HL-60 (cell line): ENCODE results near the gene POLDIP3.

Experiments
- DNase-seq, 2 experiments: peaks; one replicate each; pipeline ENCODE4 v3.0.0-alpha.2; 2010 to 2020; ENCODE audit warnings: low read depth in 1 of 2, low spot score in 1 of 2
- H3K27ac ChIP-seq: fragments of 250-450 bp; sonication (Bioruptor Pico); replicated peaks from 2 replicates; pipeline ENCODE4 v1.5.1; 2020; ENCODE audit warnings: mild to moderate bottlenecking, moderate library complexity
- H3K27me3 ChIP-seq: fragments of 250-450 bp; sonication (Bioruptor Pico); 2 replicates; pipeline ENCODE4 v1.5.1; 2021; ENCODE audit warnings: mild to moderate bottlenecking, moderate library complexity; ENCODE audit not compliant: insufficient read depth, poor library complexity, severe bottlenecking
- H3K4me3 ChIP-seq: replicated peaks from 2 replicates; pipeline ENCODE4 v1.5.1; 2011; ENCODE audit warnings: mild to moderate bottlenecking, control low read depth, low read length; ENCODE audit not compliant: insufficient read depth
- GABPA ChIP-seq: IDR thresholded peaks from 2 replicates; pipeline ENCODE4 v1.6.1; 2012; ENCODE audit warnings: low read depth
- POLR2AphosphoS5 ChIP-seq: IDR thresholded peaks from 2 replicates; pipeline ENCODE4 v1.6.1; 2012; ENCODE audit warnings: low read depth
- SPI1 ChIP-seq: IDR thresholded peaks from 2 replicates; pipeline ENCODE4 v1.6.1; 2012; ENCODE audit warnings: low read depth, mild to moderate bottlenecking, borderline replicate concordance
- TF ChIP-seq, protein P1 (sequence below): IDR thresholded peaks from one replicate; pipeline ENCODE4 v1.5.1; 2011; ENCODE audit warnings: low read length, control low read depth, inconsistent platforms; ENCODE audit not compliant: insufficient read depth
- TF ChIP-seq, protein P2 (sequence below): IDR thresholded peaks from 2 replicates; pipeline ENCODE4 v1.6.1; 2012; ENCODE audit warnings: low read depth; ENCODE audit not compliant: insufficient replicate concordance

Gene POLDIP3

DNA sequence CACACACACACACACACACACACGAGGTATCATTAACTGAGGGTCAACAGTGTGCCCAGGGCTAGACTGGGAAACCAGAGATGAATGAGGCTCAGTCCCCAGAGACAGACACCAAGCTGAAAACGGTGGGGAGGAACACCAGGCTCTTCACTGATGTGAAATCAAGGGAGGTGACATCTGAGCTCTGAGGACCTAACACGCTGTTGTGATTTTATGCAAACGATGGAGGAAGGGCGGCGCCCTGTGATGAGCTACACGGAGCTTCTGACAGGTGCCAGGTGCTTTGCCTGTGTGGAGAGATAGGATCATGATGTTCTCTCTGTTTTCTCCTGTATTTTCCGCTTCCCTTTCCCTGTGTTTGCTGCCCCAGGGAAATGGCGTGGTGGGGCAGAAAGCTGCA lies 41.0 kb upstream of the POLDIP3 start:
- H3K4me3 ChIP-seq, result no peak overlapping the region
- no peak for DNase-seq
- H3K27ac ChIP-seq, result no peak overlapping the region

DNA sequence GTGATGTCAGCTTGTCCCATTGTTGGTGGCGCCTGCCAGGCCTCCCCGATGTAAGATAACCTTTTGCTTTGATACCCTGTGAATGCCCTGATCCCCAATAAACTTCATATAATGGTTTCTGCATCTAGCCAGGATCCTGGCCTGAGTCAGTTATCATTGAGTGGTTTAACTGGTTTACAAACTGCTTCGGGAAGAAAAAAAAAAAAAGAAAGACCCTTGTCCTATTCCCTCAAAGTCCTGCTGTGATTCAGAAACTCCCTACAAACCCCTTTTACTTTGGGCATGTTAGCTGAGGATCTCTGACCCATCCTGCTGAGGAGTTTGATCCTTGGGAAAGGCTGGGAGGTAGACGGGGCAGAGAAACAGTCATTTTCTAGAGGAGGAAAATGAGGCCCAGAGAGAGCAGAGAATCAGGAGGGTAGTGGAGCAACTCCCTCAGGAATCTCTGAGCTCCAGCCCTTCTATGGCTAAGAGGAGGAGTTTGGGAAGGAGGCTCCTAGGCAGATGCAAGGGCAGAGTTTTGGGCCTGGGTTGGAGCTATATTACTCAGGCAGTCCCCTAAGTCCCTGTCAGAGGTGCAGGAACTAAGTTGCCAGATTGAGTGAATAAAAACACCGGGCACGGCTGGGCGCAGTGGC lies 39.9 kb upstream of the POLDIP3 start:
- no peaks in the 10 kb centered on the region for H3K27me3 ChIP-seq
- DNase-seq, result no peak
- H3K4me3 ChIP-seq, result no peak overlapping the region
- TF ChIP-seq POLR2AphosphoS5, result no peak
- no peak for TF ChIP-seq SPI1
- TF ChIP-seq GABPA, result no peak
- TF ChIP-seq, protein P1, sequence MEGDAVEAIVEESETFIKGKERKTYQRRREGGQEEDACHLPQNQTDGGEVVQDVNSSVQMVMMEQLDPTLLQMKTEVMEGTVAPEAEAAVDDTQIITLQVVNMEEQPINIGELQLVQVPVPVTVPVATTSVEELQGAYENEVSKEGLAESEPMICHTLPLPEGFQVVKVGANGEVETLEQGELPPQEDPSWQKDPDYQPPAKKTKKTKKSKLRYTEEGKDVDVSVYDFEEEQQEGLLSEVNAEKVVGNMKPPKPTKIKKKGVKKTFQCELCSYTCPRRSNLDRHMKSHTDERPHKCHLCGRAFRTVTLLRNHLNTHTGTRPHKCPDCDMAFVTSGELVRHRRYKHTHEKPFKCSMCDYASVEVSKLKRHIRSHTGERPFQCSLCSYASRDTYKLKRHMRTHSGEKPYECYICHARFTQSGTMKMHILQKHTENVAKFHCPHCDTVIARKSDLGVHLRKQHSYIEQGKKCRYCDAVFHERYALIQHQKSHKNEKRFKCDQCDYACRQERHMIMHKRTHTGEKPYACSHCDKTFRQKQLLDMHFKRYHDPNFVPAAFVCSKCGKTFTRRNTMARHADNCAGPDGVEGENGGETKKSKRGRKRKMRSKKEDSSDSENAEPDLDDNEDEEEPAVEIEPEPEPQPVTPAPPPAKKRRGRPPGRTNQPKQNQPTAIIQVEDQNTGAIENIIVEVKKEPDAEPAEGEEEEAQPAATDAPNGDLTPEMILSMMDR, result no peak
- TF ChIP-seq, protein P2, sequence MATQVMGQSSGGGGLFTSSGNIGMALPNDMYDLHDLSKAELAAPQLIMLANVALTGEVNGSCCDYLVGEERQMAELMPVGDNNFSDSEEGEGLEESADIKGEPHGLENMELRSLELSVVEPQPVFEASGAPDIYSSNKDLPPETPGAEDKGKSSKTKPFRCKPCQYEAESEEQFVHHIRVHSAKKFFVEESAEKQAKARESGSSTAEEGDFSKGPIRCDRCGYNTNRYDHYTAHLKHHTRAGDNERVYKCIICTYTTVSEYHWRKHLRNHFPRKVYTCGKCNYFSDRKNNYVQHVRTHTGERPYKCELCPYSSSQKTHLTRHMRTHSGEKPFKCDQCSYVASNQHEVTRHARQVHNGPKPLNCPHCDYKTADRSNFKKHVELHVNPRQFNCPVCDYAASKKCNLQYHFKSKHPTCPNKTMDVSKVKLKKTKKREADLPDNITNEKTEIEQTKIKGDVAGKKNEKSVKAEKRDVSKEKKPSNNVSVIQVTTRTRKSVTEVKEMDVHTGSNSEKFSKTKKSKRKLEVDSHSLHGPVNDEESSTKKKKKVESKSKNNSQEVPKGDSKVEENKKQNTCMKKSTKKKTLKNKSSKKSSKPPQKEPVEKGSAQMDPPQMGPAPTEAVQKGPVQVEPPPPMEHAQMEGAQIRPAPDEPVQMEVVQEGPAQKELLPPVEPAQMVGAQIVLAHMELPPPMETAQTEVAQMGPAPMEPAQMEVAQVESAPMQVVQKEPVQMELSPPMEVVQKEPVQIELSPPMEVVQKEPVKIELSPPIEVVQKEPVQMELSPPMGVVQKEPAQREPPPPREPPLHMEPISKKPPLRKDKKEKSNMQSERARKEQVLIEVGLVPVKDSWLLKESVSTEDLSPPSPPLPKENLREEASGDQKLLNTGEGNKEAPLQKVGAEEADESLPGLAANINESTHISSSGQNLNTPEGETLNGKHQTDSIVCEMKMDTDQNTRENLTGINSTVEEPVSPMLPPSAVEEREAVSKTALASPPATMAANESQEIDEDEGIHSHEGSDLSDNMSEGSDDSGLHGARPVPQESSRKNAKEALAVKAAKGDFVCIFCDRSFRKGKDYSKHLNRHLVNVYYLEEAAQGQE, result no peak
- H3K27ac ChIP-seq, result no peak overlapping the region

More for the DNA sequence above, 41.0 kb upstream of the POLDIP3 start:
- no peaks in the 10 kb centered on the region for H3K27me3 ChIP-seq
- no peak for TF ChIP-seq GABPA
- TF ChIP-seq SPI1, result no peak
- no peak for TF ChIP-seq POLR2AphosphoS5

DNA sequence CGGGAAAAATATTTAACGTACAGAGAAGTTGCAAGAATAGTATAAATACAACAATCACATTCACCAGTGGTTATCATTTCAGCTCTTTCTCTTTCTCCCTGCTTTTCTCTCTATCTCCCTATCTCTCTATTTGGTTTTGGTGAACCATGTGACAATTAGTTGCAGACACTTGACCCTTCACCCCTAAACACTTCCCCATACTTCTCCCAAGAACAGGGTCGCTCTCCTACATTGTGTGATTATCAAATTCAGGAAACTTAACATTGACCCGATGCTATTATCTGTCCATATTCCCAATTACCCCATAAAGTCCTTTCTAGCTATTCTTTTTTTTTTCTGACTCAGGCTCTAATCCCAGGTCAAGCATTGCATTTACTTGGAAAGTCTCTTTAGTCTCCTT lies 39.3 kb upstream of the POLDIP3 start:
- Histone ChIP-seq H3K27me3 (no peaks in the 10 kb centered on the region), H3K27ac (no peak overlapping the region), H3K4me3 (no peak overlapping the region)
- no peak for DNase-seq
- TF ChIP-seq GABPA (no peak), SPI1 (no peak), POLR2AphosphoS5 (no peak)
- TF ChIP-seq, protein P2, result no peak

DNA sequence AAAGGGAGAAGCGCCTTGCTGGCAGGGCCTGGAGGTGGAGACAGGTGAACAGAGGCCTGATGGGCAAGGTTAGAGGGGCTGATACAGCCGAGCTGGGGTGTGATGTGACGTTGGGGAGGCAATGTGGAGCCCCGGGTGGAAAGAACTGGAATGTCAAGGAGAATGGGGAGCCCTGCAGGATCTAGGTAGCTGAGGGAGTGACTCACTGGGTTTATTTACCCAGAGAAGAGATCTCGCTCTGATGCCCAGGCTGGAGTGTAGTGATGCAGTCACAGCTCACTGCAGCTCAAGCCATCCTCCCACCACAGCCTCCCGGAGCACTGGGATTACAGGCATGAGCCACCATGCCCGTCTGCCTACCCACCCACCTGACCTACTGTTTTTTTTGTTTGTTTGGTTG lies 36.5 kb upstream of the POLDIP3 start:
- Histone ChIP-seq H3K4me3 (no peak overlapping the region), H3K27ac (no peak overlapping the region), H3K27me3 (no peaks in the 10 kb centered on the region)
- TF ChIP-seq, protein P2, result no peak
- TF ChIP-seq, protein P1, result no peak
- TF ChIP-seq POLR2AphosphoS5, result no peak
- no peak for TF ChIP-seq SPI1
- no peak for TF ChIP-seq GABPA
- no peak for DNase-seq
